ENCODE results near the gene RAC3. TPM values are rescaled to one million over a fixed set of nuclear protein-coding genes. Genes with fewer than 3 reads are reported as not detected.

Gene RAC3
- total RNA-seq, 3 donors from 2014 or later (not counting 1 experiment from before 2014, with no cell fraction given), result 0.61 to 2.2 (median 2.1) TPM

- DNase-seq, result no peak
- H3K9me3 ChIP-seq (ENCODE audit: control insufficient read depth, insufficient read depth, low read length), result no peaks in the 10 kb centered on the region
- H3K4me3 ChIP-seq (ENCODE audit: low read length), result no peak overlapping the region
- H3K36me3 ChIP-seq (ENCODE audit: control insufficient read depth, insufficient read depth, low read length), result peaks cover 40% of the 10 kb centered on the region
- Mint-ChIP-seq H3K27ac (no peak overlapping the region), H3K4me1 (peaks cover 0 to 16% of the 10 kb centered on the region in 2 donors), H3K27me3 (ENCODE audit: low read depth in 2 of 2) (no peaks in the 10 kb centered on the region), H3K4me3 (no peak overlapping the region), H3K9me3 (no peaks in the 10 kb centered on the region), H3K36me3 (no peaks in the 10 kb centered on the region)
- peaks cover 29% of the 10 kb centered on the region for H3K4me1 ChIP-seq (ENCODE audit: control insufficient read depth, insufficient read depth, low read length)
- intact Hi-C loops (cut with micrococcal nuclease), result no loop called here
- no peaks in the 10 kb centered on the region for H3K27me3 ChIP-seq (ENCODE audit: control insufficient read depth, insufficient read depth, low read length)
- 84% methylated on average over 24 of the region's 26 CpGs for WGBS (ENCODE audit: insufficient coverage)
- no peak overlapping the region for H3K27ac ChIP-seq (ENCODE audit: low read length)
- TF ChIP-seq CTCF (IDR thresholded peaks at IDR 0.05), result no peak
- ATAC-seq, result no peak
Observed at GRCh38 chr17:82055023-82055964, 23.8 kb downstream of the RAC3 start.

DNA sequence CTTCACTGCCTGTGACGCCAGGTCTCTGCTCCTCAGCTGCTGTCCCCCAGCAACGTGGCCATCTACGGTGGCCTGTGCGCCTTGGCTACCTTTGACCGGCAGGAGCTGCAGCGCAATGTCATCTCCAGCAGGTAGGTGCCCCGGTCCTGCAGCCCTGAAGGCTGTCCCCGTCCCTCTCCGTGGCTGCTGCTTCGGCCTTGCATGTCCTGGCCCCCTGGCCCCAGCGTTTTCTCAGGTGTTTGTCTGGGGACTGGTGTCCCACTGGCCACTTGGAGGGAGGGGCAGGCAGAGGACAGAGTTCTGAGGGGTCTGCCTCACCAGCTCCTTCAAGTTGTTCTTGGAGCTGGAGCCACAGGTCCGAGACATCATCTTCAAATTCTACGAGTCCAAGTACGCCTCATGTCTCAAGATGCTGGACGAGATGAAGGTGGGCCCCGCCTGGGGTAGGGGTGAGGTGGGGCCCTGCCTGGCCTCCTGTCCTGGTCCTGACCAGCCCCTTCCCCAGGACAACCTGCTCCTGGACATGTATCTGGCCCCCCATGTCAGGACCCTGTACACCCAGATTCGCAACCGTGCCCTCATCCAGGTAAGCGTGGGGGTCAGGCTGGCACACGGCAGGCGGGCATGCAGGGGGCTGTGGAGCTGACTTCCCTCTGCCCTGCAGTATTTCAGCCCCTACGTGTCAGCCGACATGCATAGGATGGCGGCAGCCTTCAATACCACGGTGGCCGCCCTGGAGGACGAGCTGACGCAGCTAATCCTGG lies 24.7 kb downstream of the RAC3 start:
- Mint-ChIP-seq H3K36me3 (no peaks in the 10 kb centered on the region), H3K27me3 (ENCODE audit: low read depth in 2 of 2) (no peaks in the 10 kb centered on the region), H3K9me3 (no peaks in the 10 kb centered on the region), H3K4me1 (peaks cover 0 to 13% of the 10 kb centered on the region in 2 donors), H3K4me3 (no peak overlapping the region), H3K27ac (no peak overlapping the region)
- Histone ChIP-seq H3K36me3 (ENCODE audit: control insufficient read depth, insufficient read depth, low read length) (peaks cover 49% of the 10 kb centered on the region), H3K27me3 (ENCODE audit: control insufficient read depth, insufficient read depth, low read length) (no peaks in the 10 kb centered on the region), H3K4me3 (ENCODE audit: low read length) (no peak overlapping the region), H3K4me1 (ENCODE audit: control insufficient read depth, insufficient read depth, low read length) (peaks cover 20% of the 10 kb centered on the region), H3K9me3 (ENCODE audit: control insufficient read depth, insufficient read depth, low read length) (no peaks in the 10 kb centered on the region), H3K27ac (ENCODE audit: low read length) (no peak overlapping the region)
- 94% methylated on average over 28 of the region's 28 CpGs for WGBS (ENCODE audit: insufficient coverage)
- no peak for DNase-seq
- ATAC-seq, result no peak
- intact Hi-C loops (cut with micrococcal nuclease), result no loop called here
- no peak for TF ChIP-seq CTCF (IDR thresholded peaks at IDR 0.05)

DNA sequence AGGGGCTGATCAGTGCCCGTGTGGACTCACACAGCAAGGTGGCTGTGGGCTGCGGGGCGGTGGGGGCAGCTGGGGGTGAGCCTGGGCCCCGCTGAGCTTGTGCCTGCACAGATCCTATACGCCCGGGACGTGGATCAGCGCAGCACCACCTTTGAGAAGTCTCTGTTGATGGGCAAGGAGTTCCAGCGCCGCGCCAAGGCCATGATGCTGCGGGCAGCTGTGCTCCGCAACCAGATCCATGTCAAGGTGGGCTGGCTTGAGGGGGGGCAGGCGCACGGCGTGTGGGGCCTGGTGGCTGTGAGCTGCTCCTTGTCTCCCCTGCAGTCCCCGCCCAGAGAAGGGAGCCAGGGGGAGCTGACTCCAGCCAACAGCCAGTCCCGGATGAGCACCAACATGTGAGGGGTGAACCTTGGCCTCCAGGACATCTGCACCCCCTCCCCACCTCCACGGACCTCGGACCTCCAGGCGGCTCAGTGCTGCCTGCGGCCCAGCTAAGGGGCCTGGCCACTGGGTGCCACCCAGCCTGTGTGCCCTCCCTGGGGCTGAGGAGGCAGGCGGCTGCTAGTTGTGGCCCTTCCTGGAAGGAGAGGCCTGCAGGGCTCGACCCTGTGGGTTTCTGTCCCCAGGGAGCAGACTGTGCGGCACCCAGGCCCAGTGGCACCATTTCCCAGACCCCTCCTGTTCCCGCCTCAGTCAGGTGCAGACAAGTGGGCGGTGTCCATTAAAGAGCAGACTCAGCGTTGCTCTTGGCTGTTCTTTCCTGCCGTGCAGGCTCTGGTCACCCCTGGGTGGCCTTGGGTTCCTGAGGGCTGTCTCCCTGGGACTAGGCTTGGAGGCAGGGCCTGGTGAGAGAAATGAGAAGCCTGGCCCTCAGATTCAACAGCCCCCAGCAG lies 25.5 kb downstream of the RAC3 start:
- Mint-ChIP-seq H3K4me3 (no peak overlapping the region), H3K36me3 (no peaks in the 10 kb centered on the region), H3K9me3 (no peaks in the 10 kb centered on the region), H3K27ac (no peak overlapping the region), H3K27me3 (ENCODE audit: low read depth in 2 of 2) (no peaks in the 10 kb centered on the region), H3K4me1 (peaks cover 0 to 13% of the 10 kb centered on the region in 2 donors)
- no peaks in the 10 kb centered on the region for H3K27me3 ChIP-seq (ENCODE audit: control insufficient read depth, insufficient read depth, low read length)
- H3K4me3 ChIP-seq (ENCODE audit: low read length), result no peak overlapping the region
- intact Hi-C loops (cut with micrococcal nuclease), result no loop called here
- no peak for ATAC-seq
- H3K27ac ChIP-seq (ENCODE audit: low read length), result no peak overlapping the region
- no peaks in the 10 kb centered on the region for H3K9me3 ChIP-seq (ENCODE audit: control insufficient read depth, insufficient read depth, low read length)
- H3K4me1 ChIP-seq (ENCODE audit: control insufficient read depth, insufficient read depth, low read length), result peaks cover 20% of the 10 kb centered on the region
- peaks cover 55% of the 10 kb centered on the region for H3K36me3 ChIP-seq (ENCODE audit: control insufficient read depth, insufficient read depth, low read length)
- no peak for DNase-seq
- no peak for TF ChIP-seq CTCF (IDR thresholded peaks at IDR 0.05)
- WGBS (ENCODE audit: insufficient coverage), result 93% methylated on average over 29 of the region's 29 CpGs
